Measurements from ENCODE around the gene CHCHD10. TPM values are rescaled to one million over a fixed set of nuclear protein-coding genes. Genes with fewer than 3 reads are reported as not detected.

CHCHD10 gene
- total RNA-seq, 1 donor from 2014 or later: 111 TPM

Other genes with a start within 250 kb of the CHCHD10 start
- gene IGLL1, start 187.7 kb downstream of the CHCHD10 start, total RNA-seq: 0.21 TPM in 1 of 2 replicates, not detected in the other
- 0.50 and 0.57 TPM in 2 replicates for gene DRICH1, start 135.7 kb downstream of the CHCHD10 start, total RNA-seq
- 4.9 and 5.7 TPM in 2 replicates for gene RGL4, start 77.0 kb downstream of the CHCHD10 start, total RNA-seq
- 2.7 and 2.9 TPM in 2 replicates for gene ZNF70, start 16.9 kb downstream of the CHCHD10 start, total RNA-seq
- gene VPREB3, start 13.5 kb downstream of the CHCHD10 start, total RNA-seq: 0.55 TPM in 1 of 2 replicates, not detected in the other
- gene C22orf15, start 5.0 kb downstream of the CHCHD10 start, total RNA-seq: 0.23 and 0.52 TPM in 2 replicates
- 0.87 and 1.0 TPM in 2 replicates for gene MMP11, start 4.9 kb upstream of the CHCHD10 start, total RNA-seq
- 94.1 and 96.4 TPM in 2 replicates for gene SMARCB1, start 19.0 kb upstream of the CHCHD10 start, total RNA-seq
- 10.3 TPM in 2 replicates for gene DERL3, start 71.0 kb upstream of the CHCHD10 start, total RNA-seq
- gene SLC2A11, start 89.9 kb upstream of the CHCHD10 start, total RNA-seq: 9.4 and 9.6 TPM in 2 replicates
- gene MIF, start 126.4 kb upstream of the CHCHD10 start, total RNA-seq: 1,309 and 1,313 TPM in 2 replicates
- 0.46 and 0.66 TPM in 2 replicates for gene GSTT2B, start 193.2 kb upstream of the CHCHD10 start, total RNA-seq
- gene DDTL, start 198.9 kb upstream of the CHCHD10 start, total RNA-seq: 4.4 and 4.8 TPM in 2 replicates
- gene DDT, start 206.5 kb upstream of the CHCHD10 start, total RNA-seq: 112 and 116 TPM in 2 replicates
- not detected in 2 replicates for gene GSTT2, start 212.2 kb upstream of the CHCHD10 start, total RNA-seq
- not detected in 2 replicates for gene GSTT4, start 237.5 kb upstream of the CHCHD10 start, total RNA-seq
- 104 and 106 TPM in 2 replicates for gene CABIN1, start 243.3 kb upstream of the CHCHD10 start, total RNA-seq